Testis (tissue), 2 donors: ENCODE data around the gene CCNG2.

ENCODE experiments used
- POLR2A ChIP-seq: fragments of 450-650 bp; IDR thresholded peaks from one replicate; pipeline ENCODE4 v1.6.1; 2017; ENCODE audit warnings: antibody characterized with exemption, mild to moderate bottlenecking, moderate library complexity
- TF ChIP-seq, protein P1 (sequence below), 3 experiments: fragments of 450-650 bp in 2 of 3; fragments of 200-600 bp in 1 of 3; sonication (generic) in 1 of 3; IDR thresholded peaks; one replicate each; pipeline ENCODE4 v1.5.1; 2016 to 2019; ENCODE audit warnings: antibody characterized with exemption in 3 of 3, mild to moderate bottlenecking in 2 of 3, moderate library complexity in 1 of 3

- TF ChIP-seq, protein P1, sequence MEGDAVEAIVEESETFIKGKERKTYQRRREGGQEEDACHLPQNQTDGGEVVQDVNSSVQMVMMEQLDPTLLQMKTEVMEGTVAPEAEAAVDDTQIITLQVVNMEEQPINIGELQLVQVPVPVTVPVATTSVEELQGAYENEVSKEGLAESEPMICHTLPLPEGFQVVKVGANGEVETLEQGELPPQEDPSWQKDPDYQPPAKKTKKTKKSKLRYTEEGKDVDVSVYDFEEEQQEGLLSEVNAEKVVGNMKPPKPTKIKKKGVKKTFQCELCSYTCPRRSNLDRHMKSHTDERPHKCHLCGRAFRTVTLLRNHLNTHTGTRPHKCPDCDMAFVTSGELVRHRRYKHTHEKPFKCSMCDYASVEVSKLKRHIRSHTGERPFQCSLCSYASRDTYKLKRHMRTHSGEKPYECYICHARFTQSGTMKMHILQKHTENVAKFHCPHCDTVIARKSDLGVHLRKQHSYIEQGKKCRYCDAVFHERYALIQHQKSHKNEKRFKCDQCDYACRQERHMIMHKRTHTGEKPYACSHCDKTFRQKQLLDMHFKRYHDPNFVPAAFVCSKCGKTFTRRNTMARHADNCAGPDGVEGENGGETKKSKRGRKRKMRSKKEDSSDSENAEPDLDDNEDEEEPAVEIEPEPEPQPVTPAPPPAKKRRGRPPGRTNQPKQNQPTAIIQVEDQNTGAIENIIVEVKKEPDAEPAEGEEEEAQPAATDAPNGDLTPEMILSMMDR (IDR thresholded peaks at IDR 0.05): no peak
- no peak for TF ChIP-seq POLR2A
These were observed 12.5 kb downstream of the CCNG2 start for GRCh38 chr4:77169481-77169880.
